NCI-H1105 (cell line): ENCODE data around the gene NF1.
"Not testable (repeated sequence)": the region's sequence is repeated elsewhere in the genome, so short reads cannot be mapped to it uniquely, and the experiment has no call there.

Source experiments
- DNase-seq: peaks from one replicate; lab custom pipeline; 2025; lab: John Stamatoyannopoulos, UW

NF1 gene

GRCh38 chr17:31260151-31260550 lies 165.4 kb downstream of the NF1 start:
- DNase-seq, result no peak

GRCh38 chr17:31261601-31262000 lies 166.8 kb downstream of the NF1 start:
- no peak for DNase-seq

DNA sequence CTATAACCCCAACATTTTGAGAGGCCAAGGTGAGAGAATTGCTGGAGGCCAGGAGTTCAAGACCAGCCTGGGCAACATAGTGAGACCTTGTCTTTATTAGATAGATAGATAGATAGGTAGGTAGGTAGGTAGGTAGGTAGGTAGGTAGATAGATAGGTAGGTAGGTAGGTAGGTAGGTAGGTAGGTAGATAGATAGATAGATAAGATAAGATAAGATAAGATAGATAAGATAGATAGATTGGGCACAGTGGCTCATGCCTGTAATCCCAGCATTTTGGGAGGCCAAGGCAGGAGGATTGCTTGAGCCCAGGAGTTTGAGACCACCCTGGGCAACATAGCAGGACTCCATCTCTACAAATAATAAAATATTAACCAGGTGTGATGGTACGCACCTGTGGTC lies 168.1 kb downstream of the NF1 start:
- not testable (repeated sequence) for DNase-seq

DNA sequence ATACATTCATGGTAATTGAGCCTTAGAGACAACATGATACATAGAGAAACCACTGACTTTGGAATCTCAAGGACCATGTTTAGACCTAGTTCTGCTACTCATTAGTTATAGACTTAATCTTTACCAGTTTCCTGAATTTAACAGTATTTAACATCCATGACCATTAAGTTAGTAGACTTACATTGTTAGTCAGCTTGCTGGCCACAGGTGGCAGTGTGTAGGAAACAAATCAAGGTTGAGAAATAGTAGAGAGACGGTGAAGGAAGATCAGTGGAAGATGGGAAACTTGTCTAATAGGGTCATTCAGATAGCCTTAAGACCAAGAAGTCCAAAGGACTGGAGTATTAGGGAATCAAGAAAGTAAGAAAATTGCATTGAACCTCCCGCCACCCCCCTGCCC lies 171.3 kb downstream of the NF1 start:
- DNase-seq, result no peak

GRCh38 chr17:31269036-31269577 lies 174.3 kb downstream of the NF1 start:
- no peak for DNase-seq

DNA sequence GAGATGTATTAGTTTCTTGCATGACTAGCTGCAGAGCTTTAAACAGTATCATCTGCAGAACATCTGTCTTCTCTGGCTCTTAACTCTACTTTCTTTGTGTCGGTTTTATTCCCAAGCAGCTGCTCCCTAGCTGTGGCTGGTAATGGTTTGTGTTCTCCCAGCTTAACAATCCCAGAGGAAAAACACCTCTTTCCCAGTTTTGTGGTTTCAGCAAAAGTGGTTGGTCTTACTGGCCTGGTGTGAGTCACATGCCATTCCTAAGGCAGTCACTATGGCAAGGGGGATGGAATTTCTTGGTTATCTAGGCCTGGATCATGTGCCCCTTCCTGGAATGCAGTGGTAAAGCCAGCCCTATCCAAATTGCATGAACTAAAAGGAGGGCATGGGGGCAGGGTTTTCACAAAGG lies 174.8 kb downstream of the NF1 start:
- DNase-seq, result no peak

- DNase-seq, result no peak
These were observed 177.5 kb downstream of the NF1 start for GRCh38 chr17:31272236-31272635.

GRCh38 chr17:31272803-31273202 lies 178.0 kb downstream of the NF1 start:
- DNase-seq, result no peak

GRCh38 chr17:31273516-31273915 lies 178.7 kb downstream of the NF1 start:
- DNase-seq, result no peak

- peak; percentile 36 for DNase-seq
These were observed 179.5 kb downstream of the NF1 start for GRCh38 chr17:31274252-31274651.

- no peak for DNase-seq
These were observed 180.3 kb downstream of the NF1 start for GRCh38 chr17:31275116-31275515.

DNA sequence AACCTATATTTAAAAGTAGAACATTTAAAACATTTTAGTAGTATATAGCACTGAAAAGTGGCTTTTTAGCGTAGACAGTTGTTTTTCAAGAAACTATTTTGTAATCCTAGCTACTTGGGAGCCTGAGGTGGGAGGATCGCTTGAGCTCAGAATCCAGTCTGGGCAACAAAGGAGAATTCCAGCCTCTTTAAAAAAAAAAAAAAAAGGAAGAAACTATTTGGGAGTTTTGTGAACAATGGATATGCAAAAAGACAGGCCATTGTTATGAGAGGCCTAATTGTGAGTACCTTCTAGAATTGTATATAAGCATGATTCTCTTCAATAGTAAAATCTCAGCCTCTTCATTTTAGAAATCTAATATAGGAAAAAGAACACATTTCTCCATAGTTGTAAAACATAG lies 184.6 kb downstream of the NF1 start:
- DNase-seq, result no peak

DNA sequence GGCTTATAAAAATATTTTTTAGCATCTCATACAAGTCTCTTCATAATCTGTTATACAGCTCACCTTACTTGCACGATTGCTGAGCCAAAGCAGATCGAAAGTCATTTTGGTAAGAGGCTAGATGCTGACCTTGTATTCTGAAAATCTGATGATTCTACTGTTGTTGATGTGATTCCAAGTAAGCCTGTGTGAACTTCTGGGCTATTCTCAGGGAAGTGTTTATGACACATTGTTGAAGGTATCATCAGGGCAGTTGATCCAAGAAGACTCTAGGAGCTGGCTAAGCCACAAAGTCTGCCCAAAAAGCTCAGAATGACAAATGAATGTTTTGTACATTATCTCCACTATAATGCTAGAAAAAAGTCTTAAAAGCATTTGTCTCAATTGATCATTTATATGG lies 186.3 kb downstream of the NF1 start:
- no peak for DNase-seq

DNA sequence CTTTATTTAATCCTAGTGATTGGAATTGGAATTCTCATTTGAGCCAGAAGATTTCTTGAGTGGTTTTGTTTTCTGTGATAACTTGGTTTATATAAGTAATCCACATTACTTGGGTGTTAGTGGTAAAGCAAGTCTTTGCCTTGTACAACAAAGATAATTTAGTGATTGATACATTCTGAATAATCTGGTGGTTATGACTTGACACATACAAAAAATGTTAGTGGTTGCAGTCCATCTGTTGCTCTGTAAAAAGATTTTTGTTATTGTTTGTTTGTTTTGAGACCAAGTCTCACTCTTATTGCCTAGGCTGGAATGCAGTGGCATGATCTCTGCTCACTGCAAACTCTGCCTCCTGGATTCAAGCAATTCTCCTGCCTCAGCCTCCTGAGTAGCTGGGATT lies 189.1 kb downstream of the NF1 start:
- no peak for DNase-seq

GRCh38 chr17:31286587-31286986 lies 191.8 kb downstream of the NF1 start:
- DNase-seq, result no peak

- DNase-seq, result not testable (repeated sequence)
These were observed 193.2 kb downstream of the NF1 start for GRCh38 chr17:31287932-31288331.

GRCh38 chr17:31289790-31290189 lies 195.0 kb downstream of the NF1 start:
- no peak for DNase-seq

- no peak for DNase-seq
These were observed 197.0 kb downstream of the NF1 start for GRCh38 chr17:31291820-31292219.

GRCh38 chr17:31293581-31293980 lies 198.8 kb downstream of the NF1 start:
- no peak for DNase-seq

DNA sequence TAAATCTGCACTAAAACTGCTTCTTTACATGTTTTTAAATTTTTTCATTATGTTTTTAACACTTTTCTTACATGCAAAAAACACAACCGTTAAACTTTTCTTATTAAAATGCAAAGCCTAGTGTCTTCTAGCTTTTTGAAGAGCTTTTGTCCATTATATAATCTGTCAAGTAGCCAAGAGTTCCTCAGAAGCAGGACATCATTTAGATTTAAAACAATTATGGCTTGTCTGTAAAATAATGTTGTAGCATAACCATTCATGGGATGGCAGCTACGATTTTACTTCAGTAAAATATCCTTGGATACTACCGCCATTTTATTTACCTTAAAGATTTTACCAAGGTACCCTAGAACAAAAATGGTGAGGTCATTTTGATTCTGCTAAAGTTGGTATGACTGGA lies 199.5 kb downstream of the NF1 start:
- DNase-seq, result no peak

DNA sequence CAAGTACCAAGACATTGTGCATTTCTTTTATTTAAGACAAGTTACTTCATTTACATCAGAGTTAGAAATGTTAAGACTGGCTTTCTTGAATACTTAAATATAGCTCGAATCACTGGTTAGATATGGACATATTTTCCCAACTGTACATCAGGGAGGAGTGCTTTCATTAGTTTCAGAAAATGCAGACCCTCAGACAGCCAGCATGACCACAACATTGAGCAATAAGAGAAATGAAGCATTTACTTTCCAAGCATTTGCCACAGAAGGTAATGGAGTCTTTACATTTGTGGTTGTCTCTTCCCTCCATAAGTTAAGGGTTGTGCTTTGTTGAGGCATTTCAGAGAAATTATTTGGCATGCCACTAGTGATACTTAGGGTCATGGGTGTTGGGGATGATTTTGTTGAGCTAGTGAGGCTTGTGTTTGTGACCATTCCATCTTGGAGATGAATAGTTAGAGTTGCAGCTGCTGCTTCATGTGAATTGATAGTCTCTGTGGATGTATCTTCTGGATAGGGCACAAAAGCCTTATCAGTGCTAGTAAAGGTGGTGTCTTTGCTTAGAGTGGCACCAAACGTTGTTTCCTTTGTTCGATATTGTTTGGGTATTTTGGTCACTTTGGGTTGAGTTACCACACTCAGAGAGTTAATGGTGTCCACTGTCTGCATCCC lies 200.2 kb downstream of the NF1 start:
- no peak for DNase-seq

- DNase-seq, result no peak
These were observed 200.7 kb downstream of the NF1 start for GRCh38 chr17:31295489-31295871.

DNA sequence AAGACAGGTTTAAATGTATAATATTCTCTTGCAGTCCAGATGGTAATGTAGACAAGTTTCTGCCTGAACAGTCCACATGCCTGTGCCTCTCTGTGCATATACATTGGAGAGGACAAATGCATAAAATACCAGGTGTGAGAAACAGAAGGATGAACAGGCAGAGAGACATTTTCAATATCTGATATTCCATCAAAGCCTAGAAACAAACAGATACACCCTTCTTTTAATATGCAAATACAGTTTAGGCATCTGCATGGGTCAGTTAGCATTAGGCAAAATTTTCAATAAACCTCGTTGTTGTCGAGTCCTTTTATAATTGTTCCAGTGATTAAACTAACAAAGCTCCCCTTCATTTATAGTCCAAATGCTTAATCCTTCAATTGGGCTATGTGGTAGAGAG lies 201.4 kb downstream of the NF1 start:
- DNase-seq, result no peak

GRCh38 chr17:31297090-31297489 lies 202.3 kb downstream of the NF1 start, which contains the start of gene OMG:
TSS of gene OMG (minus strand) at chr17:31297239. CDS start at chr17:31296331, 908 bp downstream.
- no peak for DNase-seq
